ENCODE data around the gene SOWAHA.
"Not testable (repeated sequence)": the region's sequence is repeated elsewhere in the genome, so short reads cannot be mapped to it uniquely, and the experiment has no call there.

SOWAHA gene

DNA sequence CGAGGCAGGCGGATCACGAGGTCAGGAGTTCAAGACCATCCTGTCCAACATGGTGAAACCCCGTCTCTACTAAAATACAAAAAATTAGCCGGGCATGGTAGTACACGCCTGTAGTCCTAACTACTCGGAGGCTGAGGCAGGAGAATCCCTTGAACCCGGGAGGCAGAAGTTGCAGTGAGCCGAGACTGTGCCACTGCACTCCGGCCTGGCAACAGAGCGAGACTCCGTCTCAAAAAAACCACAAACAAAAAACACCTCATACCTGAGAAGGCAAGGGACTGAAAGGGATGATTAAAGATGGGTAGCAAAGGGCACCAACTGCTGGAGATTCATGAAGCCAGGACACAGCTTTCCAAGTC, 6.3 kb upstream of the SOWAHA start:
- DNase-seq (ENCODE audit: low read depth in 2 of 3, low spot score in 1 of 3), result not testable (repeated sequence)

DNA sequence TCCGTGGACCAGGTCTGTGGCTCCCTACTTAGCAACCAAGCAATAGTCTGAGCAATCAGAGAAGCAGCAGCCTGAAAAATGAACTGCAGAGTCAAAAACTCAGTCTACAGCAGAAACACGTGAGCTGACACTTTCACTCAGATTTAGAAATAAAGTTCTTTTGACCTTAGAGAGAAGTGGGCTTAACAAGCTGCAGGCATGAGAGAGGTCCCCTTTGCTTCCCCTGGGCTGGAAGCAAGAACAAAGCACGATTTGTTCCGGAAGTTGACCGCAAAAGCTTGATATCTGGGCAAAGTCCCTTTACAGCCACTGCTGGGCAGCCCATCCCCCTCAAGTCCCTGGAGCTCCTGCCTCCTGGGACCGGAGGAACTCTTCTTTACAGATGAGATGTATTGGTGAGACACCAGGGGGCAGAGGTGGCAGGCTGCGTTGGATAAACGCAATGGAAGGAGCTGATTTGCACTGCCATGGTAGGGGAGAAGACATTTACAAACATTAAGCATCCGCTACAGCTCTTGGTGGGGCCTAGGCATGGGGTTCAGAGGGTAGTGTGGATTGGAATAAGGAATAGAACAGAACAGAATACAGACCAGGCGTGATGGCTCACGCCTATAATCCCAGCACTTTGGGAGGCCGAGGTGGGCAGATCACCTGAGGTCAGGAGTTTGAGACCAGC, 5.8 kb upstream of the SOWAHA start:
- DNase-seq (ENCODE audit: low read depth in 2 of 3, low spot score in 1 of 3), result no peak

DNA sequence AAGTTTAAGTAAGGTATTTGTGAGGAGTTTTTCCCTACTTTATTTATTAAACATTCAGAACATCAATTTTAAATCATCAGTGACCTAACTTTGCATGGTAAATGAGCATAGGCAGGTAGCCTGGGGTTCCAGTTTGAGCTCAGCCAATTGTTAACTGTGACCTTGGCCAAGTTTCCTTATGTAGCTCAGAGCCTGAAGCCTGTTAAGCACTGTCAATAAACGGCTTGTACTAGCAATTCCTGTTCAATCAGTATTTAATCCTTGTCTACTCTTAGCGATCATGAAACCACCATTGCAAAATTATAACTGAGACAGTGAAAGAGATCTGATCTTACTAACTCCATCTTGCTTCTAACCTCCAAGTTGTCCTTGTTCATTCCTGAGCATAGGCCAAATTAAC, 4.7 kb upstream of the SOWAHA start:
- DNase-seq (ENCODE audit: low read depth in 2 of 3, low spot score in 1 of 3), result no peak

DNA sequence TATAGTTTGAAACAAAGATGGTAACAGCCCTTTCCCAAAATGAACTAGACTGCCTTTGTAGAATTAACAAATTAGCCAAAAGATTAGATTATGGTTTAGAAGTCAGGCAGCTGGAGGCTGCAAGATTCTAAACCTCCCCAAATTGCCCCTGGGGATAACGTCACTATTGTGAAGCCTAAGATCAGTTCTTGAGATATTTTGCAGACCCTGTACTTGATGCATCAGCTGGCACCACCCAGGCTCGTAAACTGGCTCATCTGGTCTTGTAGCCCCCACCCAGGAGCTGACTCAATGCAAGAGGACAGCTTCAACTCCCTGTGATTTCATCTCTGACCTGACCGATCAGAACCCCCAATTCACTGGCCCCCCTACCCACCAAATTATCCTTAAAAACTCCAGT, 4.2 kb upstream of the SOWAHA start:
- DNase-seq (ENCODE audit: low read depth in 2 of 3, low spot score in 1 of 3), result no peak

DNA sequence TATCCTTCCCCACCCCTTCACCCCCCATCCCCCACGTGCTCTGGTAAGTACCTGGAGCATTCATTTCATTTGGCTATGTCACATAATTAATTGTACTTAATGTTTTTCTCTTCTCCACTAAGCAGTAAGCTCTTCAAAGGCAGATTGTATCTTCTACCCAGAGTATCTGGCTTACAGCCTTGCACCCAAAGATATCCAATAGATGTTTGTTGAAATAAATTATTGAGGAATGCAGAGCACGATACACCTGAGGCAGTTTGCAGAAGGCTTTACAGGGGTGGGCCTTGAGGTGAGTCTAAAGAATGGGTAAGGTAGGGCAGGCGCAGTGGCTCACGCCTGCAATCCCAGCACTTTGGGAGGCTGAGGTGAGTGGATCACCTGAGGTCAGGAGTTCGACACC, 2.5 kb upstream of the SOWAHA start:
- DNase-seq (ENCODE audit: low read depth in 2 of 3, low spot score in 1 of 3), result no peak

DNA sequence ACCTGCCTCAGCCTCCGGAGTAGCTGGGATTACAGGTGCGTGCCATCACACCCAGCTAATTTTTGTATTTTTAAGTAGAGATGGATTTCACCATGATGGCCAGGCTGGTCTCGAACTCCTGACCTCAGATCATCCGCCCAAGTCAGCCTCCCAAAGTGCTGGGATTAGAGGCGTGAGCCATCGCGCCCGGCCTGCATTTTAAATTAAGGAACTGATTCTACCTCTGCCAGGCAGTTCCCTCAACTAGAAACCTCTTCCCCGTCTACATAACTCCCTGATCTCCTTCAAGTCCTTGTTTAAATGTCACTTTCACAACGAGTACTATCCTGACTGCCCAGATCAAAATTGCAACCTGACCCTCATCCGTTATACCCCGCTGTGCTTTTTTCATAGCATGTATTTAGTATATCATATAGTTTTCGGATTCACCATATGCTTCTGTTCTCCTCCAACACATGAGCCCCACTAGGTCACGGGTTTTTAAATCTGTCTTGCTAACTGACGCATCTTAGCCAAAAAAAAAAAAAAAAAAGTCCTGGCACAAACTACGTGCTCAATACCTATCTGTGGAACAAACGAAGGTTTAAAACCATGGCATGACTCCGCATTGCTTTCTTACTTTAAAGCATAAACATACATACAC, 858 bp upstream of the SOWAHA start:
- no peak for DNase-seq (ENCODE audit: low read depth in 2 of 3, low spot score in 1 of 3)

DNA sequence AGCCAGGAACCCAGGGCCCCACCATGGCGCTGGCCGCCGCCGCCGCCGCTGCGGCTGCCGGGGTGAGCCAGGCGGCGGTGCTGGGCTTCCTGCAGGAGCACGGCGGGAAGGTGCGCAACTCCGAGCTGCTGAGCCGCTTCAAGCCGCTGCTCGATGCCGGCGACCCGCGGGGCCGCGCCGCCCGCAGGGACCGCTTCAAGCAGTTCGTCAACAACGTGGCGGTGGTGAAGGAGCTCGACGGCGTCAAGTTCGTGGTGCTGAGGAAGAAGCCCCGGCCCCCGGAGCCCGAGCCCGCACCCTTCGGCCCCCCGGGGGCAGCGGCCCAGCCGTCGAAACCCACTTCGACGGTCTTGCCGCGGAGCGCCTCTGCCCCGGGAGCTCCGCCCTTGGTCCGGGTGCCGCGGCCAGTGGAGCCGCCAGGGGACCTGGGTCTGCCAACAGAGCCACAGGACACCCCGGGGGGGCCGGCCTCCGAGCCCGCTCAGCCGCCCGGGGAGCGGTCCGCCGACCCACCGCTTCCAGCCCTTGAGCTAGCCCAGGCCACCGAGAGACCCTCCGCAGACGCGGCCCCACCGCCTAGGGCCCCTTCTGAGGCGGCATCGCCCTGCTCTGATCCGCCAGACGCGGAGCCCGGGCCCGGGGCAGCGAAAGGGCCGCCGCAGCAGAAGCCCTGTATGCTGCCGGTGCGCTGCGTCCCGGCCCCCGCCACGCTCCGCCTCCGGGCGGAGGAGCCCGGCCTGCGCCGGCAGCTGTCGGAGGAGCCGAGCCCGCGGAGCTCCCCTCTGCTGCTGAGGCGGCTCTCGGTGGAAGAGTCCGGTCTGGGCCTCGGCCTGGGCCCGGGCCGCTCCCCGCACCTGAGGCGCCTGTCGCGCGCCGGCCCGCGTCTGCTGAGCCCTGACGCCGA, 749 bp downstream of the SOWAHA start:
- DNase-seq (ENCODE audit: low read depth in 2 of 3, low spot score in 1 of 3), result peak in 1 of 3 donors; percentile 30

DNA sequence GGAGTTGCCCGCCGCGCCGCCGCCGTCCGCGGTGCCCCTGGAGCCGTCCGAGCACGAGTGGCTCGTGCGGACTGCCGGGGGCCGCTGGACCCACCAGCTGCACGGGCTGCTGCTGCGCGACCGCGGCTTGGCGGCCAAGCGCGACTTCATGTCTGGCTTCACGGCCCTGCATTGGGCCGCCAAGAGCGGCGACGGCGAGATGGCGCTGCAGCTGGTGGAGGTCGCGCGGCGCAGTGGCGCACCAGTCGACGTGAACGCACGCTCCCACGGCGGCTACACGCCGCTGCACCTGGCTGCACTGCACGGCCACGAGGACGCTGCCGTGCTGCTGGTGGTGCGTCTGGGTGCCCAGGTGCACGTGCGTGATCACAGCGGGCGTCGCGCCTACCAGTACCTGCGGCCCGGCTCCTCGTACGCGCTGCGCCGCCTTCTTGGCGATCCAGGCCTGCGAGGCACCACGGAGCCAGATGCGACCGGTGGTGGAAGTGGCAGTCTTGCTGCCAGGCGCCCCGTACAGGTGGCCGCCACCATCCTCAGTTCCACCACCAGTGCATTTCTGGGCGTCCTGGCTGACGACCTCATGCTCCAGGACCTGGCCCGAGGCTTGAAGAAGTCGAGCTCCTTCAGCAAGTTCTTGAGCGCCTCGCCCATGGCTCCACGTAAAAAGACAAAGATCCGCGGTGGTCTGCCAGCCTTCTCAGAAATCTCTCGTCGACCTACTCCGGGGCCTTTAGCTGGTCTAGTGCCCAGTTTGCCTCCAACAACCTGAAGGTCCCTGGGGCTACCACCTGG, 1.6 kb downstream of the SOWAHA start:
- no peak for DNase-seq (ENCODE audit: low read depth in 2 of 3, low spot score in 1 of 3)

DNA sequence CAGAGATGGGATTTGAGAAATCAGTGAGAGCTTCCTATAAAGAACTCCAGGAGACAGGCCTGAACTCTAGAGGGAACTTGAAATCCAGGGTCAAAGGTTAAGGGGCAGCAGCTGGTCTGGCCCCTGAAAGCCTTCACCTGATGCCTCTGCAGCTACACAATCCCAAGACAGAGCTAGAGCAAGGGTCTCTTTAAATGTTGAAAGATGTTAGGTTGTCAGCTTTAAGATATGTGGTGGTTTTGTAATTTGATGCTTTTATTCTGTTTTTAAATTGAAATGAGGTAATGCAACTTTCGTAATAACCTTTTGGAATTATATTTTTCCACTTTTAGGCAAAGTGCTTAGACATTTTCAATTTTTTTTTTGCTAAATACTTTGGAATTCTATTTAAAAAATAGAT, 2.4 kb downstream of the SOWAHA start:
- DNase-seq (ENCODE audit: low read depth in 2 of 3, low spot score in 1 of 3), result no peak

DNA sequence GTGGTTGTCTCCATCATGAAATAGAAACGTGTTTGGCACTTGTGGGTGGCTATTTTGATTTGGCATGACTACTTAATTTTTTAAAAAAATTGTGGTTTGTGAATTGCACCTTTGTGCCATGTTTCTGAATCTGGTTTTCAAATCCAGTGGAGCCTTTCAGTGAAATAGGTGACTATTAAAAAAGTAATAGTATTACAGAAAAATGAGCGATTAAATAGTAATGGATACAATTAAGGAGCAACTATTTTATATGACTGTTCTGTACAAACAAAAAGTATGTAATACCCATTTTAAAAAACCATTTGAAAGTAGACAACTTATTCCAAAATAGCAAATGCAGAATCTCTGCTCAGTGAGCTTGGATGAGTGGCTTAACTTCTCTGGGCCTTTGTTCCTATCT, 3.0 kb downstream of the SOWAHA start:
- DNase-seq (ENCODE audit: low read depth in 2 of 3, low spot score in 1 of 3), result no peak

DNA sequence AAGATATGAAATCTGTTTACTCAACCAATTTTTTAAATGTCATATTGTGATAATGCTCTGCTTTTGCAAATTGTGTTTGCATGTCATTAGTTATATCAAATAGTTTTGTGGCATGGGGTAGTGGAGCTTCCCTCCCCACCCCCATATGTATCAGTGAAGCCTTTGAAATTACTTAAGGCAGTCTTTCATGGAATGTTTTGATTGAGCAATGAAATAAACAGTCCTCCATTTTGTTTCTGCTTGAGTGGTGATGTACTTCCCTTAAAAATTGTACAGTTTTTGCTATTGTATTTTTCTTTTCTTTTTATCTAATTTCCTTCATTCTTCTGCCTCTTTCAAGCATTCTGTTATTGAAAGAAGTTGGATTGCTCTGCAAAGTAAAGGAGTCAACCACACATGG, 3.5 kb downstream of the SOWAHA start:
- DNase-seq (ENCODE audit: low read depth in 2 of 3, low spot score in 1 of 3), result no peak

DNA sequence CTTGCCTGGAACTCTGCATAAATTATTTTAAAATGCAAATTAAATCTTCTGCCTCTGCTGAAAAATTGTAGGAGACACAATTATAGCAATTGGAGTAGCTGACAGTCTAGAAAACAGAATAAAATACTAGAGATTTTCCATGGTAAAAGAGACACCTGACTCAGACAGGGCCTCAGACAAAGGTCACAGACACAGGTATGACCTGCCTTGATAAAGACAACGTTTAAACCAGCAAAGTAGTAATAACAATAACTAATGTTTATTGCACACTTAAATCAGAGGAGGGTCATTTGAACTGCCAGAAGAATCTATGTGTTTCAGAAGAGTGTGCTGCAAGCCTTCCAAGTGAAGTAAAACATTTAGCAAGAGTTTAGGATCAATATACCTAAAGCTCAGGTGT, 3.9 kb downstream of the SOWAHA start:
- DNase-seq (ENCODE audit: low read depth in 2 of 3, low spot score in 1 of 3), result no peak

DNA sequence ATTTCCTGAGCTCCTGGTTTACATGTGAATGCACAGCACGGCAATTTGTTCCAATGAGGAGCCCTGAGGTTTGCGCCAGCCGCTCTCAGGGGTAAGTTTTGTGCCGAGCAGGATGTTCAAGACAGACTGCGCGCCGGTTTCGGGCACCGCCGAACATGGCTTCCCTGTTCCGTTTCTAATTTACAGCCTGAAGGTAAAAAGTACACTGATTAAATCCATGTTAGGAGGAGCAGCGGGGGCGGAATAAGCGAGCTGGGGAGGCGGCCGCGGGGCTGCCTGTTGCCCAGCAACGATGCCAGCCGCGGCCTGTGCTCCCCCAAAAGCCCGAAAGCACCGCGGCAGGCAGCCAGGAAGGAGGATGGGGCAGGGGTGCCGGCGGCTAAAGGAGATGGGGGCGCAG, 6.4 kb downstream of the SOWAHA start:
- no peak for DNase-seq (ENCODE audit: low read depth in 2 of 3, low spot score in 1 of 3)

DNA sequence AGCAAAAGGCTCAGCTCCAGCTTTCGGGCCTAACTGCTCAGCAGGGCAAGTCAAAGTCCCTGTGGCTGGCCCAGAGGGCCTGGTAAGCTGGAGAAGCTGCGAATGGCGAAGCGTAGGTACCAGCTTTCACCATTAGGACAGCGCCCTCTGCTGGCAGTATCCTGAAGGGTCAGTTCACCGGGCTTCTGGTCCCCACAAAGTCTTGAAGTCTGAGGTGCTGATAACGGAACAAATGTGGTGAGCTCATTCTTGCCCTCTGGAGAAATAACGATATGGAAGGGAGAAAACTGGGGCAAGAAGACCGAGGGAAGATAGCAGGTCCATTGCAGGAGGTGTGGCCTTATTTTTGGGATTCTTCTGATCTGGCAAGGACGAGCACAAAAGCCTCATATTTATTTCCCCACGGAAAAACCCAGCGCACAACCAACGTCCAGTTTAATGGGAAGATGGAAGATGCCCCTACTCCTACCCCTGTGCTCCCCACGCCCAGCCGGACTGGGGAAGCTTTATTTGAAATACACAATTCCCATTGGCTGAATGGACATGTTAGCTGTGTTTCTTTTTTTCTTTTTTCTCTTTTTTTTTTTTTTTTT, 7.2 kb downstream of the SOWAHA start:
- DNase-seq (ENCODE audit: low read depth in 2 of 3, low spot score in 1 of 3), result peak; percentile 85 to 92 (median 86)

DNA sequence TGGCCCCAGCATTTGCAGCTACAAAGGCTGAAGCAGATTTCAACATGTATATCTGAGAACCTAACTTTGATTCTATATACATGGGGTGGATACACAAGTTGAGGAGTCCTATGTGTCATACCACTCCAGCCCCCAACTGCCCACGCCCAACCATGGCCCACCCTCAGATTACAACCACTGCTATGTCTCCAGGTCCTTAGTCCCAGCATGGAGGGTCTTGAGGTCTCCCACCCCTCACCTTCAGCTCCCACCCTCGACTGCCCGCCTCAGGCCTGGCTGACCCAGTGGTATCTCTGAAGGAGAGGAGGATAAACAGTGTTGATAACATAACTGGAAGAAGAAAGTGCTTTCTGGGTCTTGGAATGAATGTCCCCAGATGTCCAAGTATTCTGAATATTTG, 8.2 kb downstream of the SOWAHA start:
- DNase-seq (ENCODE audit: low read depth in 2 of 3, low spot score in 1 of 3), result no peak

DNA sequence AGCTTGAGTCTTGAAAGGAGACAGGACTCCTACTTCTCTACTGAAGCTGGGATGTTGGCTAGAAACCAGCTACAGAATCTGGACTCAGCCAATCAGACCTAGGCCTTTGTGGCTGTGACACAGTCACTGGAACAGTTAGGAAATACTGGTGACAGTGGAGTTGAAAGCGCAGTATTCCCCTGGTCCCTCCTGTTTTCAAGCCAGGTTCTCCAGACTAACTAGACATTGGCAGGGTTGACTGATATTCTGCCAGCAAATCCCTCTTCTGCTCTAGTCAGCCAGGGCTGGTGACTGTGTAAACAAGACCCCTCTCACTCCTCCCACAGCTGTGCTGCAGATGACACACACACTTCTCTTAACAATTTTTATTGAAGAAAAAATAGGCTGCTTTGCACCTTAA, 8.7 kb downstream of the SOWAHA start:
- DNase-seq (ENCODE audit: low read depth in 2 of 3, low spot score in 1 of 3), result no peak

DNA sequence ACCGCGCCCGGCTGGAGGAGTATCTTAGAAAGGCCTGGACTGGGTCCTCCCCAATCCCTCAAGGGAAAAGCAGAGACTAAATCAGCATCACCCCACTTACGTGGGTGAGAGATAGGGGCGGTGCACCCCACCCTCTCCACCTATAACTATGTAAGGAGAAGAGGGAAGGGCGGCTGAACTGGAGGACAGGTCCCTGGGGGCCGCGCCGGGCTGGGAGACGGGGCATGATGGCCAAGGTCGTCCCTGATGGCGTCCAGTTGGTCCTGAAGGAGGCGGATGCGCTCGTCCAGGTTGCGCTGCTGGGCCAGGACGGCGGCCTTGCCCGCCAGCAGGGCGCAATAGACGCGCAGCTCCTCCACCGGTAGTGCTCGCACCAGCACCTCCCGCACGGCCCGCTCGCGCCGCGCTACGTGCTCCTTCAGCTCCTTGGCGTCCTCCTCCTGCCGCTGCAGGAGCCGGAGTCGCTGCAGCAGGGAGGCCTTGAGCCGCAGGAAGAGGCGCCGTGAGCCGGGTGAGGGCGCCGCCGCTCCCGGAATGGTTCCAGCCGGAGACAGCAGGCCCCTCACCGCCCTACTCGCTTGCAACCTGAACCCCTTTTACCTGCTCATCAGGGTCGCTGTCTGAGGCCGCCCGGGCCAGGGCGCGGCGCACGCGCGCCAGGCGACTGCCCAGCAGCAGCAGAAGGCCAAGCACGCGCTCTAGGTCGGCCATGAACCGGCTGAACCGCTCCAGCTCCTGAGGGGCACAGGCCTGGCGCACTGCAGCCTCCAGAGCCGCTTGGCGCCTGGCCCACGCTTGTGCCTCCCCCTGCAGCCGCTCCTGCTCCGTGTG, 9.8 kb downstream of the SOWAHA start:
- no peak for DNase-seq (ENCODE audit: low read depth in 2 of 3, low spot score in 1 of 3)

DNA sequence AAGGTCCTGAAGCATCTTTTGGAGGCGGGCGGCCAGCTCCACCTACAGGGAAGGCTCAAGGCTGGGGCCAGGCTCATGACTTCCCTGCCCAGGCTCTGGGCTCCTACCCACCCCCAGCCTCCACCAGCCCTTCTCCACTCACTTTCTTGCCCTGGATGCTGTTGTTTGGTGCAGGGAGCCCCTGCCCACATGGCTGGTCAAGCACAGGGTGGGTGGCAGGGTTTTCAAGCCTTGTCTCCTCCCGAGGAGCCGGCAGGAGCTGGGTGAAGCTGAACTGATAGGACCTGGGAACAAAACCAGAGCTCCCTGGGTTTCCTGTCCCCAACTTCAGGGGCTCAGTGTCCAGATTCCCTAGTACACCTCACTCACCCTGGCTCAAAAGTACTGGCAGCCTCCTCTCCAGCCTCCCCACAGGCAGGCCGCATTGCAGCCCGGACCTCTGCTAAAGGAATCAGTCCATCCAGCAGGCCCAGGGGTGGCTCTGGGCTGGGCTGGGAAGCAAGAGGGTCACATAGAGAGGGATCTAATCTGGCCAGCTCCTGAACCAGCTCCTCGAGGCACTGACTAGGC, 10.5 kb downstream of the SOWAHA start:
- no peak for DNase-seq (ENCODE audit: low read depth in 2 of 3, low spot score in 1 of 3)

DNA sequence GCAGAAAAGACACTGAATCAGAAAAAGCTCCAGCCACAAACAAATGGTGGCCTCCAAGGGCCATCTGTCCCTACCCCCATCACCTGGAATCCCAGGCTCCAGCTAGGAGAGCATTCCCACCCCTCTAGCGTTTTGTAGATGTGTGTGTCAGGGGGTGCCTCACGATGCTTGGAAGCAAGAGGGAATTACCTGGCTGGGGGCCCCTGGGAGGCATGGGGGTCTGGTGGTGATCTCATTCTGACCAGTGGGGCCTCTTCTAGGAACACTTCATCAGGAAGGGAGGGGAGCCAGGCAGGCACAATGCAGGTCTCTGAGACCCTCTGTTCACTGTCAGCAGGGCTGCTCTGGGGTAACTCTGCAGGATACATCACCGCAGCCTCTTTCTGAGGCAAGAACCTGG, 11.3 kb downstream of the SOWAHA start:
- no peak for DNase-seq (ENCODE audit: low read depth in 2 of 3, low spot score in 1 of 3)

Data from stimulated activated CD4-positive, alpha-beta T cell treated with anti-CD3 and anti-CD28 coated beads, Interleukin-12 subunit alpha, Interleukin-12 subunit beta, amount 100 ng/mL, for 48 hours (primary cell).